ENCODE results near the gene ANKRD60.

ANKRD60 gene

DNA sequence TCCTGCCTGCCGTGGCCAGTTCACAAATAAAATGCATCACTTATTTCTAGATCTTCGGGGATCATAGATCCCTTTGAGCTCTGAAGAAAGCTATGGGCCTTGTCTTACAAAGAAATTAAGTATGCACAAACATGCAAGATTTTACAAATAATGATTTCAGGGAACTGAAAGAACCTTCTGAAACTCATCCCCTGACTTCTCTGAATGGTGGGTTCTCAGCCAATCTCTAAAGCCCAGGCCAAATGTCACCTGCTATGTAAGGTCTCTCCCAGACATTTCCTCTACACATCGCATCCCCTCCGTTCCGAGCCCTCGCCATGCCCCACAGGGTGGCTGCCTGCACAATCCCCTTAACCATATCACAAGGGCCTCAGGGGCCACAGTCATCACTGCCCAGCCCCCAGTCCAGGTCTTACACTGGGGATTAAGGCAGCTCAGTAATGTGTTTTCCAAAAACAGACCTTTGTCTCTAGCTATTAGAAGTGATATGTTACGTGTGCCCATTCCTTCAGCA, 16.1 kb upstream of the ANKRD60 start:
- no peak for DNase-seq (ENCODE audit: low spot score)

DNA sequence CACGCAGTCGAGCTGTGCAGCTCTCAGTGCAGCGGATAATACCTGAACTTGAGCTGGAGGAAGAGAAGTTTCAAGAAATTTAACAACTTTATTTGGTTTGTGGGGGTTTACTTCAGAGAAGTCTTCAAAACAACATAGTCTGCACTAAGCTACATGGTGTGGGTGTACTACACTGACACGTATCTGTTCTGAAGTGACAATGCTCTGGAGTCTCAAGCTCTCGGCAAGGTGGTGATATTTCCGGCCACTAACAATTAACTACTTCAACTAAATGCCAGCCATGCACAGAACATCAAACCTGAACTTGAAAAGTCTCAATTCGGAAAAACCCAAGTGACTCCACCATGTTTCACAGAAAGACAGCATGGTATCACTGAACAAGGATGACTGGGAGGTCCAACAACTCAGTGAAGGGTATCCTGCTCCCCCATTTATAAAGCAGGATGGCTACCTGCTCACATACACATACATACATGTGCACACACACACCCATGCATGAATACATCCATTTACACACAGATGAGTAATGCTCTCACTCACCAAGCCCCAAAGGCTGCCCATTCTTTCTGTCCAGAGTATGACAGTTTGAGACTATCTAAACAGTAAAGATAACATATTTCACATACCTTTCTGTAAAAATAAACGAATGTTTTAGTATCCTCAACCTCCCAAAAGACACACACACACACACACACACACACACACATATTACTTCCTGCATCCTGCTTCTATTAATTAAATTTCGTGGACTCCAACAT, 15.4 kb upstream of the ANKRD60 start:
- no peak for DNase-seq (ENCODE audit: low spot score)

DNA sequence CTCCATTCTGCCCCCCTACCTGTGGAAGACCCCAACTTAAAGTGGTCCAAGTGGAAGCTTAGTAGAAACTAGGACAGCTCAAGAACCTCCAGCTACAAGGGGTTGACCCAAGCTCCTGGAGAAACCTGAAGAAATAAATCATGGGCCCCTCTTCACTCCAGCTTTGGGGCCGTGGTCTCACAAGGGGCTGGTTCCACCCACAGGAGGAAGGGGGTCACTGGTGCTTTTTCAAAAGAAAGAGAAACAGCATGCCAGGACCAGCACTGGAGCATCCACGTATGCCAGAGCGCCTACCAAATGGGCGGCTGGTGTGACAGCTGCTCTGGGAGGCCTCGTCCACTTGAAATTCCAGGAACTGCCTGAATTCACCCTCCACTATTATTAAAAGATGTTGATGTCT, 14.4 kb upstream of the ANKRD60 start:
- no peak for DNase-seq (ENCODE audit: low spot score)

DNA sequence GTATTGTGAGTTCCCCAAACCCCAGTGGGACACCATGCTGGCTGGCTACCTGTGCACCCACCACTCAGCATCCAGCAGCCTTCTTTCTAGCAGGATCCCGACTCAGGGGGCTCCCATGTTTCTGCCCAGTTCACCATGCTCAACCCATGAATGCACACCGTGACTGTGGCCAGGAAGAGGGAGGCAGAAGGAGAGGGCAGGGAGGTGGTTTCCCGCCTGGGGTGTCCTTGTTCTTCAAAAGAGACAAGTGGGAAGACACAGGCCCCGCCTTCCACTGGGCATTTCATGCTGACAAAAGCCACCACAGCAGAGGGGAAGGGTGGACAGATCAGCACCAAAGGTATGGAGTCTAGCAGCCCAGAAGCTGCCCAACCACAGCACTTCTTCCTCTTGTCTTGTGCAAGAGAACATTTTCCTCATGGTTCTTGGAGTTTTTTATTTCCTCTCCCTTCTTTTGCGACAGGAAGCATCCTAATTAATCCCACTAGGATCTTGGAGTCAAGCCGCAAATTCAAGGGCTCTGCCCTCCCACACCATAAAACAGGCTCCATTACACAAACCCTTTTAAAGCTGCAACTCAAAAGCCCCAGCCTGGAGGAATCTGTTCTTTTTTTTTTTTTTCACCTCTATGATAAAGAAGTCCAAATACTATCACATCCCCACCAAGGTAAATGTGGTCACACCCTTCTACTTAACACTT, 13.5 kb upstream of the ANKRD60 start:
- DNase-seq (ENCODE audit: low spot score), result no peak

DNA sequence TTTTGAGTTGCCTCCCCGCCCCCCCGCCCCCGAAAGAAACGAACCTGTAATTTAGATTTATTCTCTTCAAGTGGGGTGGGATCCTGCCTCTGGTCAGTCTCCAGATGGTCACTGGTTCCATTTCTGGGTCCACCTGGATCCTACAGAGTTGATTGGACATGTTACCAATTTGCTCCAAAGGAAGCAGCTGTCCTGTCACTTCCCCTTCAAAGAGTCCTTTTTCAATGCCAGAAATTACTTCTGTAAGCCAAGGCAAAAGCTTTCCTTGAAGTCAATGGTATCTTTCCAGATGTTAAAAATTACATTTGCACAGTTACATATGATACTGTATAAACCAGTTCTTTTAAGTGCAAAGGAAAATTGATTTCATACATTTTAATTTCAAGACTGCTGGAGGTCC, 12.0 kb upstream of the ANKRD60 start:
- no peak for DNase-seq (ENCODE audit: low spot score)

DNA sequence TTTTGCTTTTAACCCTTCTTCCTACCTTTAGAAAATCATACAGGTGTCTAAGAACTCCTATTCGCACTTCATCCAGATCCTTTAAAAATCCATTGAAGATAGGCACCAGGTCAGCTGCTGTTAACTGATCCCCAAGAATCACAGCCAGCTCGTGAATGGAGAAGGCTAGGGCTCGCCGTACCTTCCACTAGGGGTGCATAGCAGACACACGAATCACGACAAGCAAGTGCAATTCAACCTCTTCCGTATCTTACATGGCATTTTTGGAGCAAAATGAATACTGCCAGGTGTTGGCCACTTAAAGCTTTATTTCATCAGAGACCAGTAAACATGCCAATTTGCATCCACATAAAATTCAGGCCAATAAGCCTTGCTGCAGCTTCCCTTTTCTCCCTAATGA, 10.8 kb upstream of the ANKRD60 start:
- no peak for DNase-seq (ENCODE audit: low spot score)

DNA sequence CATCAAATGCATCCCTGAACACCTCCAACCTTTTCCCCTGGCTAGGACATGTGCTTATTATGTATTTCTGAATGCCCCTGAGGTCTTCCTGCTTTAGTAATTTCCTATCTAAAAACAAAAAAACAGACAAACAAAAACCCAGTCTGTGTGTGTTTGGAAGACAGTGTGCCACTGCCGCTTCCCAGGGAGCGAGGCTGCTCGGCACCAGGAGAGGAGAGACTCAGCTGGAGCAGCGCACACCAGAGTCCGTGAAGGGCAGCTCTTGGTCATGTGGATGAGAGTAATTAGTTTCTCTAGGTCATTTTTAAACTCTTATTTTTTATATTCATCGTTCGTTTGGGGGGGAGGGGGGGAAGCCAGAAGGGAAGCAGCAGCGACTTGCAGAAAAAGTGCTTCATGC, 10.0 kb upstream of the ANKRD60 start:
- DNase-seq (ENCODE audit: low spot score), result no peak

DNA sequence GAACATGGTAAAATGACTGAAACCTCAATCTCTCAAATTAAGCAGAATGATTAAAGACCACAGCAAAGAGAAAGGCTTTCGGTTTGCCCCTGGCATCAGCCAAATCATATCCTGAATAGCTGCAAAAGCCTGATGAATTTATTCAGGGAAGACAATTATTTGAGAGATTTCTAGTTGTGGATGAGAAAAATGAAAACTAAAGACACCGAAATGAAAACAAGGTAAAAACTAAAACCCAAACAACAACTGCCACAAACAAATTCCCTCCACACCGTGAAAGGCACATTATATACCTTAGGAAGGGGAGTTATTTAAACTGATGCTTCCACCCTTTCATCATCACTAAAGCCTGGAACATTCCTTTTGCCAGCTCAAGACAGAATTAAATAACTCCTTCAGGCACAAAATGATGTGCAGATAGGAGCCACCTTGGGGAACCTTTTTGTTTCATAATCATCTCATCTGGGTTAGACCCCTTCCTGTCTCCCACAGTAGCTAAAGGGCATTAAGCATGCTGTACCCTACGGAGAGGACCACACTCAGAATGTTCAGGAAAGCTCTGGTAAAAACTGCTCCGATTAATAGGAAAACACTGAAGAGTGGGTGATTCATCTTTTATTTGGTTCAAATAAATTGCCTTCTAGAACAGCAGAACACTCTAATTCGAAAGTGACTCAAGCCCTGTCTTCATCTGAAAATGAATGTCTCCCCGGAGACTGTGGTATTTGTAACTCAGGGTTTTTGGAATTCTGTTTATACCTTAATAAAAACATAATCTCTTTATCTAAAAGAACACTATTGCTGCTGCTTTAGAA, 9.1 kb upstream of the ANKRD60 start:
- DNase-seq (ENCODE audit: low spot score), result no peak

DNA sequence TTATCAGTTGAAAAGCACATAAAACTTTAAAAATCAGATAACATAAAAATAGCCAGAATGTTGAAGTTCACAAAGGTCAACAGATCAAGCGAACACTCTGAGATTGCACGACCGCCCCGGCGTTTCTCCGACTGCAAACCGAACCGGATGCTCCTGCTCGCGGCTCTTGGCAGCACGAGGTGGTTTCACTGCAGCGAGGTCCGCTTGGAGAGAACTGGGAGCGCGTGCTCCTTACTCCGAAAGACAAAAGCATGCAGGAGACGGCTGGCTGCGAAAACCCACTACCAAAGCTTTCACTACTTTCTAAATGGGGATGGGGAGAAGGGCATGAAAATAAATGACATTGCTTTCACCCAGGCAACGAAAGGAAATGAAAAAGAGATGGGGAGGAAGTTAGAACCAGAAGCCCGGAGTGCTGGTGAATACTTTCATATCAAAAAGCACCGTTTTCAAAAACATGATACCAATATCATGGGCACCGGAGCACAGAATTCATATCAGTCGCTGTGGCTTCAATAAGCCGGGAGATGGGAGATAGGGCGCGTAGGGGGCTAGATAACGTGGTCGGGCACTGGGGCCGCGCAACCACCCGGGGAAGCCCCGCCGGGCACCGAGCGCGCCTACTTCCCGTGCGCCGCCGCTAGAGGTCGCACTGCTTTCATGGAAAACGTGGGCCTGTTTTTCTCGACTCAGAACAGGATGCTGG, 8.3 kb upstream of the ANKRD60 start:
- peak; percentile 77 for DNase-seq (ENCODE audit: low spot score)

DNA sequence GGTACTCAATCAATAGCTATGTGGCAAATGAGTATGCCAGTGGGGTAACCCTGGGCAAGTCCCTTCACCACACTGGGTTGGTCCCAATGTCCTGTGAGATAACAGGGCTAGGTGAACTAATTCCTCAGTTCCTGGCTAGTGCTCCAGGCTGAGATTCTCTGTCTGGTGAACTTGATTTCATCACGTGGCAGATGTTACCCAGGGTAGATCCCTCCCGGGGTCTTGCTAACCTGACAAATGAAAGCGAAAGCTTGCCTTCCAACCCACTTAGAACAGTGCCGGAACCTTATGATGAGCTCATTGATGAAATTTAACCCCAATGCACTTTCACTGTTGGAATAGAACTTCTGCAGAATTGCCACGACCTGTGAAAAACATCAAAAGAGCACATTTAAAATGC, 6.6 kb upstream of the ANKRD60 start:
- DNase-seq (ENCODE audit: low spot score), result no peak

DNA sequence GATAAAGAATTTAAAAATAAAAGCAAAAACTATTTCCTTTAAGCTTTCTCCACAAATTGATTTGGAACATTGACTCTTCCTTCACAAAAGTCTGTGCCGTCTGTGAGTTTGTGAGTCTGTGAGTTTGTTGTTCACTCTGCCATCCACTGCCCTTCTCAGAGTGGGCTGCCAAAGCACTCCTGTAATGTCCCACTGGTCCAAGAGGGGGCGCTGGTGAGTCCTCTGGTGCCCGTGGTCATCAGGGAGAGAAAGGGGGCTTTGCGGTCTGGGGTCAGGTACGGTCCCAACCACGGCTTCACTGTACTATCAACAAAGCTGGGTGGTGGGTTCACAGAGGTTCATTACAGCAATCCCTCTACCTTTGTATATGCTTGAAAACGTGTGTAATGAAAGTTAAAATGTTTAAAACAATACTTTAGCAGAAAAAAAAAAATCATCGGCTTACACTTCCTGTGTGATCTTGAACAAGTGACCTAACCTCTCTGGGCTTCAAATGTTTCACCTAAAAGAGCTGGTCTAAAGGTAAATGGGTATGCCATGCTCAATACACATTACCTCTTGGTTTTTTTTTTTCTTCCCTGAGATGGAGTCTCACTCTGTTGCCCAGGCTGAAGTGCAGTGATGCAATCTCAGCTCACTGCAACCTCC, 5.6 kb upstream of the ANKRD60 start:
- DNase-seq (ENCODE audit: low spot score), result no peak

DNA sequence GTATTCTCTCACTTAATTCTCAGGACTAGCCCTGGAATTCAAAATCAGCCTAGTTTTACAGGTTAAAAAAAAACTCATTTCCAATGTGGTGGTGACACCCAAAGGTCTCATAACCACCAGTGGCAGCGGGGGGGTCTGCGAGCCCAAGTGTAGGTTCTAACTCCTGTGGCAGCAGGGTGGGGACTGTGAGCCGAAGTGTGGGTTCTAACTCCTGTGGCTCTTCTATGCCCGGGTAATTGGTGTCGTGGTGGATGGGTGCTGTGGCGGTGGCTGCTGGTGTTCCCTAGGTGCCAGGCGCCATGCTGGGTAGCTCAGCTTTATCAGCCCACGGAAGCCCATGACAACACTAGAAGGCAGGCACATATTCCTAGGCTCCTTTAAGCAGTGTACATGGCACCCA, 4.9 kb upstream of the ANKRD60 start:
- no peak for DNase-seq (ENCODE audit: low spot score)

DNA sequence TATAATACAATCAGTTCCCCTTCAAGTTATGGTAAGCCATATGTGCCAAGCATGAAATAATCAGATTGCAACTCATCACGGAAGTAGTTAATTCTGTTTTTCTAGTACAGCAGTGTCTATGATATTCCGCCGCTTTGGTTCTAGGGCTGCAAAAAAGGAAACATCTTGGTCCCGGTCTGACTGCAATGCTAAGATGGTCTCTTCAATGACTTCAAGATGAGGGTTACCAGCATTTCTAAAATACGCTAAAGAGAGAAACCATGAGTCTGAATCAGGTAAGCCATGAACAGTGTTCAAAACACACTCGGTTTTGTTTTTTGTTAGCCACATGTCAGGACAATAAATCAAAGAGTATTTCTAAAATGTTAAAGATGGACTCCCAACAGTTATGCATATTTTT, 3.2 kb upstream of the ANKRD60 start:
- DNase-seq (ENCODE audit: low spot score), result peak; percentile 68

DNA sequence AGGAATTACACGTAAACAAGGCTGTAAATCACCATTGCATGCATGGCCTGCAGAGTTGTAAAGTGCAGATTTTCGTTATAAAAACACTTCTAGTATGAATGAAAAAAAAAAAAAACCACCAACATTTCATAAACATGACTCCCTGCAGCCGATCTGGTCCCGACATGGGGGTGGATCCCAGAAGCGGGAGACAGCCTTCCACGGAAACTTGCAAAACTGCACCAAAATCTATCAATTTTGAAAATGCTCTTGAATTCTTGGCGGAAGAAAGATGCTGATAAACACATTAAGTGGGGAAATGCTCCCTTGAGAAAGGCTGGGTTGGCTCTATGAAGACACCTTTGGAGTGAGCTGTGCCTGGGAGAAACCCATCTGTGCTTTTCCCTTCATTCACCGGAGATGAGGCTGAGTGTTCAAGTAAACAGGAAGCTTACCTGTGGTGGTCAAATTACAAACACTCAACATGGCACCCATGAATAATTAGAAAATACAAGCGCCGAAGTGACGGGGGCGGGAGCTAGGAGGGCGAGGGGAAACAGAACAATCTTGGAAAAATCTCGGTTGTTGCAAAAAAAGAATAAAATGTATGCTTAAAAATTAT, 845 bp upstream of the ANKRD60 start:
- no peak for DNase-seq (ENCODE audit: low spot score)

DNA sequence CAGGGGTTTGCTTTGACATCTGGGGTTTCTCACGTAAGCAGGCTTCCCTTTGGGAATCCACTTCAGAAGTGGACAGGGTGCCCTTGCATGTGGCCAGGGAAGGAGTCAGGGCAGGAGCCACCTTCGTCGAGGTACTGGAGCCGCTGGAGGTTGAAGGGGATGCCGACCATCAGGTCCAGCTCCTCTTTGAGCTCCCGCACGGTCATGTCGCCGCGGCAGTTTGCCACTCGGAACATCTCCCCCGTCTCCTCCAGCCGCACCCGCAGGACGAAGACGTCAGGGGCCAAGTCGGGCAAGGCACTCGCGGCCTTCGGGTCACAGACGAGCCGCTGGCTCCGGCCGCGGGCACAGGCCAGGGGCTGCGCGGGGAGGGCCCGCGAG, 360 bp downstream of the ANKRD60 start:
- DNase-seq (ENCODE audit: low spot score), result no peak

DNA sequence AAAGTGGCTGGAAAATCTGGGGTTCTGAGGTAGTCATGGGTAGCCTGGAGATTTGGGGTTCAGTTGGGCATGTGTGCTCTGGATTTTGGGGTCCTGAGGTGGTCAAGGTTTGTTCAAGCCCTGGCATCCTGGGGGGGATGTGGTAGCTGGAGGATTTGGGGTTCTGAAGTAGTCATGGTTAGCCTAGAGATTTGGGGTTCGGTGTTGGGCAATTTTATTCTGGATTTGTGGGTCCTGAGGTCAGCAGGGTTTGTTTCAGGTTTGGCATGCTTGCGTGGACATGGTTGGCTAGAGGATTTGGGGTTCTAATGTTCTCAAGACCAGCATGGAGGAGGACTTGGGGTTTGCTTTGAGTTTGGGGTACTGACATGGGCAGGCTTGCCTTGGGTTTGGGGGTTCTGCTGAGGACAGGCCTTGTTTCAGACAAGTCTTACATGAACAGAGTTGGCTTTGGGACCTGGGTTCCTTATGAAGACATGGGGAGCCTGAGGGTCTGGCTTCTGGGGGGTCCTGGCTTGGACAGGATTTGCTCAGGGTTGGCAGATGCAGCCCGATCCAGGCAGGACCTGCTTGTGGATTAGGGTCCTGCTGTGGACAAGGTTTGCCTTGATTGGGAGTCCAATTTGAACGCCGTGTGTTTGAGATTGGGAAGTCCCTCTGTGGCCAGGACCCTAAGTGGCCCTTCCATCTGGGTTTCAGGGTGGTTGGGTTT, 906 bp downstream of the ANKRD60 start:
- DNase-seq (ENCODE audit: low spot score), result no peak

DNA sequence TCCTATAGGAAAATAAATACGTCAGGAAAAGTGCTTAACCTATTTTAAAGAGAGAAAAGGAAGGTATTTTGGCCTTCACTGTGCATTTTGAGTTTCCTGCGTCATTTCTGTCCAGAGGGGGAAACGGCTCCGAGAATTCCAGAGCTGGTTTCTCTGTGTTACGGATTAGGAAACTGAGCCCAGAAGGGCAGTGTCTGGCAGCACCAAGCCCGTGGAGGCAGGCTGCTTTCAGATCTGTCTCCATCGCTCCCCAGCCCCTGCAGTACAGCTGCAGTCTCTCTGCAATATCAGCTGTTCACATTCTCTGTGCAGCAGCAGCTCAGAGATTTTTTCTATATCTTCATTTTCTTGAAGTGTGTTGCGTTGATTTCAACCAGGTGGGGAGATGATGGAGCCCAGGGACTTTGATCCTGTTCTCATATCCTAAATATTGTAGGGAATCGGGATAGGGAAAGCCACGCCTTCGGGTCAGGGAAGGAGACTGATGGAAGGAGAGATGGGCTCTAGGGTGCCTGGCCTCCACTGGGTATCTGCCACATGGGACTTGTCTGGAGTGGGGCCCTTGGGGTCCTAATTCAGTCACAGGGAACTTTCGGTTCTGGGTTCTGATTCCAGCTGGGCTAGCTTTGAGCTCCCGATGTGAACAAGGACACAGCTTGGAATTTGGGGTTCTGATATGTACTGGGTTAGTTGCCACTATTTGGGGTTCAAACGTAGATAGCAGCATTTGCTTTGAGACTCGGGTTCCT, 2.8 kb downstream of the ANKRD60 start:
- no peak for DNase-seq (ENCODE audit: low spot score)

DNA sequence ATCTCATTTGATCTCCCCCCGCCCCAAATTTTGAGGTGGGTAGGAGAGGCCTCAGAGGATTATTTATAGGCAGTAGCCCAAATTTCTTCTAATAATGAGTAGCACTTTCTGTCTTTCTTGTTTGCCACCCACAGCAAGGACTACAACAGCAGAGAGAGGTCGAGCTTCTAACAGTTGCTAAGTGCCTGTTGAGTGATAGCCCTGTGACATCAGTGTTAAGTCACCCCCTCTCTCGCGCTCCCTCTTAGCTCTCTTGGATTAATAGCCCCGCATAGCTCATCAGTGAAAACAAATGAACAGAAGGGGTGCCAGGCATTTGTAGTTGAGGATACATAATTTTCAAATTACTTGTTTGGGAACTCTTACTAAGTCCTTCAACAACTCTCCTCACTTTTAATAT, 3.5 kb downstream of the ANKRD60 start:
- DNase-seq (ENCODE audit: low spot score), result no peak

DNA sequence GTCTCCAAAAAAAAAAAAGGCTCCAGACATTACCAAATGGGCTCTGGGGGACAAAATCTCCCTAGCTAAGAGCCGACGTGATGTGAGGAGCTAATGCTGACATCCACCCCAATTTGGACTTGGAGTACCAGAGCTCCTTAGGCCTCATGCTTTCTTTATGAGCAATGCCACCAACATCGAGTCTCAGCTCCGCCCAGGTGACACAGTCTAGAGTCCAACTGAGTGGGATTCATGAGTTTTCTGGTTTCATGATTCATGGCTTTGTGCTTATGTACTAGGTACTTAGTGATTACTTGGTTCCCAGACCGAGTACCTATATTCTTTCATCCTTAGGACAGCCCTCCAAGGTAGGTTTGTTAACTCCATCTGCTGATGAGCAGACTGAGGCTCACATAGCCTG, 4.4 kb downstream of the ANKRD60 start:
- no peak for DNase-seq (ENCODE audit: low spot score)
